Endodermal cell (in vitro differentiated cells): ENCODE results near the gene PCBP1. TPM values are rescaled to one million over a fixed set of nuclear protein-coding genes. Genes with fewer than 3 reads are reported as not detected.

ENCODE experiments used
- DNase-seq: peaks from one replicate; pipeline ENCODE4 v3.0.0-alpha.2; 2017
- H3K27ac ChIP-seq: 2 replicates; pipeline ENCODE4 v1.5.1; 2013; ENCODE audit warnings: mild to moderate bottlenecking, low read depth, low read length, moderate library complexity
- H3K27me3 ChIP-seq: 2 replicates; pipeline ENCODE4 v1.6.1; 2013; ENCODE audit warnings: mild to moderate bottlenecking, low read length, moderate library complexity; ENCODE audit not compliant: insufficient read depth, control insufficient read depth, poor library complexity, severe bottlenecking
- H3K36me3 ChIP-seq: 2 replicates; pipeline ENCODE4 v1.7.0; 2013; ENCODE audit warnings: mild to moderate bottlenecking, low read length, moderate library complexity; ENCODE audit not compliant: control insufficient read depth, insufficient read depth
- H3K4me1 ChIP-seq: one replicate; pipeline ENCODE4 v1.7.0; 2013; ENCODE audit warnings: low read length; ENCODE audit not compliant: control insufficient read depth, insufficient read depth
- H3K4me3 ChIP-seq: 2 replicates; pipeline ENCODE4 v1.5.1; 2013; ENCODE audit warnings: mild to moderate bottlenecking, low read length, moderate library complexity
- H3K9ac ChIP-seq: 2 replicates; pipeline ENCODE4 v1.6.1; 2013; ENCODE audit warnings: mild to moderate bottlenecking, low read length, moderate library complexity; ENCODE audit not compliant: poor library complexity, severe bottlenecking; ENCODE audit errors: extremely low read depth
- H3K9me3 ChIP-seq: 2 replicates; pipeline ENCODE4 v1.6.1; 2013; ENCODE audit warnings: mild to moderate bottlenecking, low read length, moderate library complexity; ENCODE audit not compliant: control insufficient read depth
- H3K27ac Mint-ChIP-seq: 2 replicates; pipeline ENCODE4 v1.8.0; 2020; ENCODE audit warnings: mixed read lengths
- H3K27me3 Mint-ChIP-seq: 2 replicates; pipeline ENCODE4 v1.8.0; 2021; ENCODE audit warnings: mild to moderate bottlenecking, mixed read lengths; ENCODE audit not compliant: insufficient read depth
- H3K36me3 Mint-ChIP-seq: 2 replicates; pipeline ENCODE4 v1.8.0; 2020; ENCODE audit warnings: low read depth, mixed read lengths
- H3K4me1 Mint-ChIP-seq: 2 replicates; pipeline ENCODE4 v1.8.0; 2020; ENCODE audit warnings: mixed read lengths
- H3K4me3 Mint-ChIP-seq: 2 replicates; pipeline ENCODE4 v1.8.0; 2020; ENCODE audit warnings: mild to moderate bottlenecking, moderate library complexity, mixed read lengths
- H3K9me3 Mint-ChIP-seq: 2 replicates; pipeline ENCODE4 v1.8.0; 2020; ENCODE audit warnings: mild to moderate bottlenecking, mixed read lengths
- whole genome bisulfite sequencing, 2 experiments: methylation state at CpG; one replicate each; pipeline versions ENCODE4 v1.1.5 to v1.1.7; 2013; ENCODE audit warnings: missing lambda C conversion rate in 2 of 2, mixed read lengths in 1 of 2; ENCODE audit not compliant: insufficient coverage in 1 of 2, insufficient read length in 1 of 2; 5-methylcytosine and 5-hydroxymethylcytosine counted together
- total RNA-seq, 2 donors: library from RNA; stranded (reverse); fragmentation: NEBNext Ultra II Directional in 1 of 2; extraction: Animal tissue kit (Norgen Biotek cat#: 25700) in 1 of 2; gene quantifications; 2 replicates in 1 of 2; 3 replicates in 1 of 2; pipeline ENCODE4 v1.2.1, GENCODE V29; 2021
- TF ChIP-seq, protein P1 (sequence below): fragments of 200-600 bp; sonication (generic); conservative IDR thresholded peaks from 2 replicates; pipeline ENCODE4 v1.5.0; 2021; ENCODE audit warnings: antibody characterized with exemption, mild to moderate bottlenecking

The PCBP1 gene
- total RNA-seq, 2 donors from 2014 or later = 344 to 357 TPM

DNA sequence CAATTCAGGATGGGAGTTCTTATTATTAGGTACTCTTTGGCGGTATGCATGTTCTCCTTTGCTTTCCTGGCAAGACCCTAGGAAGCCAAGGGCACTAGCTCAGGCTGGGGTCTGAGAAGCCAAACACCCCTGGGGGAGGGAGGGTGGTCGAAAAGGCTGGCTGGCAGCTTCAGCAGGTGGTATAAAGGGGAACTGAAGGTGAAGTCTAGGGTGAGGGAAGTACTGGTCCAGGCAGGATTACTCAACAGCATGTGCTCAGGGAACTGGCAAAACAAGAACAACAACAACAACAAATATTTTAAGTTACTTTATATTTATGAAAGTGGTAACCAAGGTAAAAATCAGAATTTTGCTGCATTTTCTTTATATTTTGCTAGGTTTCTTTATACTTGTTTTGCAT lies 40.7 kb upstream of the PCBP1 start:
- H3K9ac ChIP-seq = no peak overlapping the region
- H3K27ac ChIP-seq = no peak overlapping the region
- TF ChIP-seq, protein P1, sequence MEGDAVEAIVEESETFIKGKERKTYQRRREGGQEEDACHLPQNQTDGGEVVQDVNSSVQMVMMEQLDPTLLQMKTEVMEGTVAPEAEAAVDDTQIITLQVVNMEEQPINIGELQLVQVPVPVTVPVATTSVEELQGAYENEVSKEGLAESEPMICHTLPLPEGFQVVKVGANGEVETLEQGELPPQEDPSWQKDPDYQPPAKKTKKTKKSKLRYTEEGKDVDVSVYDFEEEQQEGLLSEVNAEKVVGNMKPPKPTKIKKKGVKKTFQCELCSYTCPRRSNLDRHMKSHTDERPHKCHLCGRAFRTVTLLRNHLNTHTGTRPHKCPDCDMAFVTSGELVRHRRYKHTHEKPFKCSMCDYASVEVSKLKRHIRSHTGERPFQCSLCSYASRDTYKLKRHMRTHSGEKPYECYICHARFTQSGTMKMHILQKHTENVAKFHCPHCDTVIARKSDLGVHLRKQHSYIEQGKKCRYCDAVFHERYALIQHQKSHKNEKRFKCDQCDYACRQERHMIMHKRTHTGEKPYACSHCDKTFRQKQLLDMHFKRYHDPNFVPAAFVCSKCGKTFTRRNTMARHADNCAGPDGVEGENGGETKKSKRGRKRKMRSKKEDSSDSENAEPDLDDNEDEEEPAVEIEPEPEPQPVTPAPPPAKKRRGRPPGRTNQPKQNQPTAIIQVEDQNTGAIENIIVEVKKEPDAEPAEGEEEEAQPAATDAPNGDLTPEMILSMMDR = no peak
- no peaks in the 10 kb centered on the region for H3K27me3 ChIP-seq
- 60 to 71% methylated on average over 1 to 2 of the region's 2 CpGs for WGBS, 2 experiments
- Mint-ChIP-seq H3K27me3 (no peaks in the 10 kb centered on the region), H3K9me3 (no peaks in the 10 kb centered on the region), H3K27ac (no peak overlapping the region), H3K4me1 (no peaks in the 10 kb centered on the region), H3K4me3 (no peak overlapping the region), H3K36me3 (peaks cover 42% of the 10 kb centered on the region)
- no peak overlapping the region for H3K4me3 ChIP-seq
- H3K36me3 ChIP-seq = peaks cover 55% of the 10 kb centered on the region
- no peaks in the 10 kb centered on the region for H3K4me1 ChIP-seq
- H3K9me3 ChIP-seq = no peaks in the 10 kb centered on the region
- DNase-seq = no peak

- Histone ChIP-seq H3K9me3 (no peaks in the 10 kb centered on the region), H3K27me3 (no peaks in the 10 kb centered on the region), H3K9ac (no peak overlapping the region), H3K4me3 (no peak overlapping the region), H3K36me3 (peaks cover 64% of the 10 kb centered on the region), H3K4me1 (no peaks in the 10 kb centered on the region), H3K27ac (no peak overlapping the region)
- DNase-seq = no peak
- Mint-ChIP-seq H3K27ac (no peak overlapping the region), H3K4me1 (no peaks in the 10 kb centered on the region), H3K36me3 (peaks cover 48% of the 10 kb centered on the region), H3K27me3 (no peaks in the 10 kb centered on the region), H3K9me3 (no peaks in the 10 kb centered on the region), H3K4me3 (no peak overlapping the region)
- TF ChIP-seq, protein P1 = no peak
- WGBS, 2 experiments = 97 to 98% methylated on average over 4 to 5 of the region's 5 CpGs
Observed at GRCh38 chr2:70047451-70047850, 39.8 kb upstream of the PCBP1 start.

DNA sequence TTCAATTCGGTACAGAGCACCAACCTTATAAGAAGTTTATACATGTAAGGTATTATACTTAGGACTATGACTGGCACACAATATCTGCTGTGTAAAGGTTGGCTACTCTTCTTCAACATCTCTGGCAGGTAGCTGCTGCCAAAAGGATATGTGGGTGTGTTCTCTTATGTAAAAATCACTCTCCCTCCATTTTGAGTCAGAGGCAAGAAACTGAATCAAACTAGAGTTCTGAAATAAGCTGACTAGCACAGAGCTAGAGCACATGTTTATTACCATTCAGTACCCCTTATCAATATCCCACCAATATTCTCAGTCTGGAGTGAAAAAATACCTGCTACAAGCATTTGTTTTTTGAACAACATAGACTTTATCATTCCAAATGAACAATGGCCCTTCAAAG lies 38.0 kb upstream of the PCBP1 start:
- Histone ChIP-seq H3K27me3 (no peaks in the 10 kb centered on the region), H3K27ac (no peak overlapping the region), H3K4me1 (no peaks in the 10 kb centered on the region), H3K9me3 (no peaks in the 10 kb centered on the region), H3K36me3 (peaks cover 77% of the 10 kb centered on the region), H3K9ac (no peak overlapping the region), H3K4me3 (no peak overlapping the region)
- H3K27me3 Mint-ChIP-seq = no peaks in the 10 kb centered on the region
- TF ChIP-seq, protein P1 = no peak
- H3K9me3 Mint-ChIP-seq = no peaks in the 10 kb centered on the region
- DNase-seq = no peak
- H3K4me1 Mint-ChIP-seq = no peaks in the 10 kb centered on the region
- H3K36me3 Mint-ChIP-seq = peaks cover 59% of the 10 kb centered on the region
- H3K27ac Mint-ChIP-seq = no peak overlapping the region
- no peak overlapping the region for H3K4me3 Mint-ChIP-seq
- WGBS, 2 experiments = 100% methylated on average over 1 of the region's 1 CpG; no CpG with 5 or more reads in 1 of the 2 experiments
